ENCODE data around the gene INTS7. TPM values are rescaled to one million over a fixed set of nuclear protein-coding genes. Genes with fewer than 3 reads are reported as not detected.

INTS7 gene
- total RNA-seq, 2 donors from 2014 or later: 4.9 to 7.5 TPM

DNA sequence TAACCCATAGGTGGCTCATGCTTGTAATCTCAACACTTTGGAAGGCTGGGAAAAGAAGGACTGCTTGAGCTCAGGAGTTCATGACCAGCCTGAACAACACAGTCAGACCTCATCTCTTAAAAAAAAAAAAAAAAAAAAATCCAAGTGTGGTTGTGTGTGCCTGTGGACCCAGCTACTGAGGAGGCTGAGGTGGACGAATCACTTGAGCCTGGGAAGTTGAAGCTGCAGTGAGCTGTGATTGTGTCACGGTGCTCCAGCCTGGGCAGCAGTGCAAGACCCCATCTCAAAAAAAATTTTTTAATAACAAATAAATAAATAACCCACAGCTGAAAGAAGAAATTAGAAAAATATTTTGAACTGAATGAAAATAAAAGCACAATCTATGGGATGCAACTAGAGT, 13.8 kb downstream of the INTS7 start:
- H3K9me3 ChIP-seq: no peaks in the 10 kb centered on the region
- no peaks in the 10 kb centered on the region for H3K4me1 ChIP-seq
- TF ChIP-seq, protein P1, sequence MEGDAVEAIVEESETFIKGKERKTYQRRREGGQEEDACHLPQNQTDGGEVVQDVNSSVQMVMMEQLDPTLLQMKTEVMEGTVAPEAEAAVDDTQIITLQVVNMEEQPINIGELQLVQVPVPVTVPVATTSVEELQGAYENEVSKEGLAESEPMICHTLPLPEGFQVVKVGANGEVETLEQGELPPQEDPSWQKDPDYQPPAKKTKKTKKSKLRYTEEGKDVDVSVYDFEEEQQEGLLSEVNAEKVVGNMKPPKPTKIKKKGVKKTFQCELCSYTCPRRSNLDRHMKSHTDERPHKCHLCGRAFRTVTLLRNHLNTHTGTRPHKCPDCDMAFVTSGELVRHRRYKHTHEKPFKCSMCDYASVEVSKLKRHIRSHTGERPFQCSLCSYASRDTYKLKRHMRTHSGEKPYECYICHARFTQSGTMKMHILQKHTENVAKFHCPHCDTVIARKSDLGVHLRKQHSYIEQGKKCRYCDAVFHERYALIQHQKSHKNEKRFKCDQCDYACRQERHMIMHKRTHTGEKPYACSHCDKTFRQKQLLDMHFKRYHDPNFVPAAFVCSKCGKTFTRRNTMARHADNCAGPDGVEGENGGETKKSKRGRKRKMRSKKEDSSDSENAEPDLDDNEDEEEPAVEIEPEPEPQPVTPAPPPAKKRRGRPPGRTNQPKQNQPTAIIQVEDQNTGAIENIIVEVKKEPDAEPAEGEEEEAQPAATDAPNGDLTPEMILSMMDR (IDR thresholded peaks at IDR 0.05): no peak
- no peaks in the 10 kb centered on the region for H3K36me3 ChIP-seq
- H3K27ac ChIP-seq: no peak overlapping the region
- H3K27me3 ChIP-seq: no peaks in the 10 kb centered on the region
- H3K4me3 ChIP-seq: no peak overlapping the region
- no peak for DNase-seq (ENCODE audit: low spot score)

DNA sequence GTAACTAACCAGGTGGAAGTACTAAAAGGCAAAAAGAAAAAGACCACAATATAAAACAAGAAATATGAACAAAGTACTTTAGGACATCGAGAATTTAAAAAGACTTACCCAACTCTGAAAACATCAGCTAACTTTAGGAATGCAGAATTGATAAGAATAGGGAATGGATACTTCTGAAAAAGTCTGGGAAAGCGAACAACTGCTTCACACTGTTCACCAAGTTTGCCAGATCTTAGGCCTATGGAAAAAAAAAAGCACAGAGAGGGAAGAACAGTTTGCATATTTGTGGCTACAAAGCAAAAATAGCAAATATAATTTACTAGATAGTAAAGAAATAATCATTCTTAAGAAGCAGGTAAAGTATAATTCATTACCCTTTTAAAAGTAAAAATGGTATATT, 14.4 kb downstream of the INTS7 start:
- Histone ChIP-seq H3K27me3 (no peaks in the 10 kb centered on the region), H3K27ac (no peak overlapping the region), H3K36me3 (no peaks in the 10 kb centered on the region), H3K9me3 (no peaks in the 10 kb centered on the region), H3K4me1 (no peaks in the 10 kb centered on the region), H3K4me3 (no peak overlapping the region)
- TF ChIP-seq, protein P1 (IDR thresholded peaks at IDR 0.05): no peak
- DNase-seq (ENCODE audit: low spot score): no peak

DNA sequence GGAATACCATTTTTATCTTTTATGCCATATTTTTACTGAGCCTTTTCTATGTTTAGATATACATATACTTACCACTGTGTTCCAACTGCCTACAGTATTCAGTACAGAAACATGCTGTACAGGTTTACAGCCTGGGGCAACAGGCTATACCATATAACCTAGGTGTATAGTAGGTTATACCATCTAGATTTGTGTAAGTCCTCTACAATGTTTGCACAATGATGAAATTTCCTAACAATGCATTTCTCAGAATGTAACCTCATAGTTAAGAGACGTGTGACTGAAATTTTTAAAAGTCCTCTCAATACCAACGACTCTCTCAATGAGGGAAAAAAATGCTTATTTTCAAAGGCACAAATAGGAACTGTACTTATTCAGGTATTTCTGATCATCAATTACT, 21.7 kb downstream of the INTS7 start:
- TF ChIP-seq, protein P1 (IDR thresholded peaks at IDR 0.05): no peak
- no peak for DNase-seq (ENCODE audit: low spot score)
- H3K4me1 ChIP-seq: no peaks in the 10 kb centered on the region
- H3K36me3 ChIP-seq: no peaks in the 10 kb centered on the region
- no peak overlapping the region for H3K4me3 ChIP-seq
- H3K9me3 ChIP-seq: no peaks in the 10 kb centered on the region
- no peaks in the 10 kb centered on the region for H3K27me3 ChIP-seq
- H3K27ac ChIP-seq: no peak overlapping the region

DNA sequence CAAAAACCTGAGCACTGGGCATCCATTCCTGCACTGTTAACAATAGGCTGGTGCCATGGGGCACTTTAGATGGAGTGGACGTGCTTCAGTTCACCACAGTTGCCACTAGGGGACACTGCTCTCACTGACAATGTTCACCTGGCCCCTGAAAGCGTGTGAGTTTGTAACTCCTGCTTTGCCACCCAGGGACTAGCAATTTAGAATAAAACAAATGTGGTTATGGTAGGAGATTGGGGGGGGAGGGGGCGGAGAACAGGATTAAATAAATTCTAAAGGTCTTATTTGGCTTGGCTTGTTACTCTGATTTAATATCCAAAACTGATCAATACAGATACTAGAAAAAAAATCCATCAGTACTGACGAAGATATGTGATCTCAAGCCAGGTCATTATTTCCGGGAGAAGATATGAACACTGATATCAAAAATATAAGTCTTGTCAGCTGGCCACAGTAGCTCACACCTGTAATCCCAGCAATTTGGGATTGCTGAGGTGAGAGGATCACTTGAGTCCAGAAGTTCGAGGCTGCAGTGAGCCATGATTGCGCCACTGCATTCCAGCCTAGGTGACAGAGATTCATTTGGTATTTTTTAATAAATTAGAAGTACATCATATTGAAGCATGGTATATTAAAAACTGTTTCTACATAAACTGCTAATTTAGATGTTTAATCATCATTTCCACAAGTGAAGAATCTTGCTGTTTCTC, 23.2 kb downstream of the INTS7 start:
- Histone ChIP-seq H3K27me3 (no peaks in the 10 kb centered on the region), H3K9me3 (no peaks in the 10 kb centered on the region), H3K27ac (no peak overlapping the region), H3K36me3 (peaks cover under 1% of the 10 kb centered on the region), H3K4me3 (no peak overlapping the region), H3K4me1 (no peaks in the 10 kb centered on the region)
- DNase-seq (ENCODE audit: low spot score): peak; percentile 77
- TF ChIP-seq, protein P1 (IDR thresholded peaks at IDR 0.05): peak; percentile 91 to 94

DNA sequence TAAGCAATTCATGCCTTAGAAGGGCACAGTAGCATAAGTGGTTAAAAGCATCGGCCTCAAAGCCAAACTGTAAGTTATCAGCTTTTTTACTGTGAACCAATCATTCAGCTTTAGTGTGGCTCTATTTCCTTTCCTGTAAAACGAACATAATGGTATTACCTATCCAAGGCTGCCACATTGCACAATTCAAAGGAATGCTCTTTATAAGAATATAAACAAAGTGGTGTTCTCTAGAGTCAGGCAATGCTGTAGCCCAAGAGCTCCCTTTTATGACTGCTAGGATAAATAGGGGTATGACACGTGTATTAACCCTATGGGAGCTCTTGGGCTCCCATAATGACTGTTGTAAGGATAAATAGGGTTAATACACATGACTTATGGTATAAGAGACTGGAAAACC, 25.4 kb downstream of the INTS7 start:
- TF ChIP-seq, protein P1 (IDR thresholded peaks at IDR 0.05): no peak
- H3K36me3 ChIP-seq: peaks cover 15% of the 10 kb centered on the region
- H3K4me3 ChIP-seq: no peak overlapping the region
- H3K27me3 ChIP-seq: no peaks in the 10 kb centered on the region
- no peaks in the 10 kb centered on the region for H3K4me1 ChIP-seq
- DNase-seq (ENCODE audit: low spot score): no peak
- H3K9me3 ChIP-seq: no peaks in the 10 kb centered on the region
- H3K27ac ChIP-seq: no peak overlapping the region

DNA sequence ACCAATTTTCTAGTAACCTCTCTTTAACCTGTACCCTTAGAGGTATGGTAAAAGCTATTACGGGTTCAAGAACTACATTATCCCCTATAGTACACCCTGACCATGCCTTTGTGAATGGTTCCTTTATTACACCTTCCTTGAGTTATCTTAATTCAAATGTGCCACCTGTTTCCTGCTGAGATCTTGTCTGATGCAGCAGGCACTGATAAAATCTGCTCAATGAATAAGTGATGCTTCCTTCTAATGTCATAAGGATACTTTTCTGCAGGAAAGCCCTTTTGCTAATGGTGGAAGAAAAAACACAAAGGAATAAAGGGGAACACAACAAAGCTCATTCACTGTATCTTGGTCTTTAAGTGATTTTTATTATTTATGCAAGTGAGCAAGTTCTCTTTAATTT, 25.8 kb downstream of the INTS7 start:
- H3K36me3 ChIP-seq: peaks cover 15% of the 10 kb centered on the region
- no peak overlapping the region for H3K27ac ChIP-seq
- H3K9me3 ChIP-seq: no peaks in the 10 kb centered on the region
- H3K4me1 ChIP-seq: no peaks in the 10 kb centered on the region
- TF ChIP-seq, protein P1 (IDR thresholded peaks at IDR 0.05): no peak
- no peaks in the 10 kb centered on the region for H3K27me3 ChIP-seq
- DNase-seq (ENCODE audit: low spot score): no peak
- no peak overlapping the region for H3K4me3 ChIP-seq
